HG02973 (cell line): ENCODE measurements around the gene SYCE3.
"Not testable (repeated sequence)": the region's sequence is repeated elsewhere in the genome, so short reads cannot be mapped to it uniquely, and the experiment has no call there.

ENCODE experiments used
- ATAC-seq: cut with Tn5 transposase; IDR thresholded peaks from one replicate; pipeline ENCODE4 v1.9.1; 2021; ENCODE audit warnings: moderate library complexity; ENCODE audit not compliant: unreplicated experiment

The SYCE3 gene

DNA sequence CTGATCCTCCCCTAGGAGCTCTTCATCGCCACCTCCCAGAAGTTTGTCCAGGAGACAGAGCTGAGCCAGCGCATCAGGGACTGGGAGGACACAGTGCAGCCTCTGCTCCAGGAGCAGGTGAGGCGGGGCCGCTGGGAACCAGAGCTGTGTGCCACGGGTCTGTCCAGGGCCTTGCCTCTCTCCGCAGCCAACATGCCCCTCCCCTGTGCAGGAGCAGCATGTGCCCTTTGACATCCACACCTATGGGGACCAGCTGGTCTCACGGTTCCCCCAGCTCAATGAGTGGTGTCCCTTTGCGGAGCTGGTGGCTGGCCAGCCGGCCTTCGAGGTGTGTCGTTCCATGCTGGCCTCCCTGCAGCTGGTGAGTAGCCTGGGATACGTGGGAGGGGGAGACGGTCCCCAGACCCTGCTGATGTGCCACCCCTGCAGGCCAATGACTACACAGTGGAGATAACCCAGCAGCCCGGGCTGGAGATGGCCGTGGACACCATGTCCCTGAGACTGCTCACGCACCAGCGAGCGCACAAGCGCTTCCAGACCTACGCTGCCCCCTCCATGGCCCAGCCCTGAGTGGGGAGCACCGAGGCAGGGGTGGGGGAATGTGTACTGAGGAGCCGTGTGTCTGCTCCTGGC lies 39.8 kb downstream of the SYCE3 start:
- ATAC-seq = no peak

- no peak for ATAC-seq
These were observed 40.4 kb downstream of the SYCE3 start for GRCh38 chr22:50522208-50522805.

GRCh38 chr22:50521710-50522109 lies 41.0 kb downstream of the SYCE3 start:
- no peak for ATAC-seq

DNA sequence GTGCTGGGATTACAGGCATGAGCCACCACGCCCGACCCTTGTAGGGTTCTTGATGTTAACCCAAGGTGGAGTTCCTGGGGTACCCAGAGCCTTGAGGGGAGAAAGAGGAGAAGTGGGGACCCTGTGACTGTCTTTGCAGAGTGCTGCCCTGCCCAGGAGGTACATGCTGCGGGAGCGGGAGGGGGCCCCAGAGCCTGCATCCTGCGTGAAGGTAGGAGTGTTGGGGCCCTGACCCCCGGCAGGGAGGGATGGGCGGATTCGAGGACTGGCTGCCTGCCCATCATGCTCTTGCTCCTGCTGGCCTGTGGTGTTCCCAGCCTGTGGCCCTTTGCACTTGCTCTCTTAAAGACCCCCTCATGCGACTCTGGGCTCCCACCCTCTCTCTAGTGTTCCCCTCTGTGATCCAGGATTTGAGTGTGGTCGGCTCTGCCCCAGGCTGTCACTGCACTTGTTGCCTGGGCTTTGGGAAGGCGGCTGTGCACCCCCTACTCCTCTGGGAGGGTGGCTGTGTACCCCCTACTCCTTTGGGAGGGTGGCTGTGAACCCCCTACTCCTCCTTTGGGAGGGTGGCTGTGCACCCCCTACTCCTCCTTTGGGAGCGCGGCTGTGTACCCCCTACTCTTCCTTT lies 41.8 kb downstream of the SYCE3 start:
- no peak for ATAC-seq

- not testable (repeated sequence) for ATAC-seq
These were observed 42.5 kb downstream of the SYCE3 start for GRCh38 chr22:50520184-50520583.

DNA sequence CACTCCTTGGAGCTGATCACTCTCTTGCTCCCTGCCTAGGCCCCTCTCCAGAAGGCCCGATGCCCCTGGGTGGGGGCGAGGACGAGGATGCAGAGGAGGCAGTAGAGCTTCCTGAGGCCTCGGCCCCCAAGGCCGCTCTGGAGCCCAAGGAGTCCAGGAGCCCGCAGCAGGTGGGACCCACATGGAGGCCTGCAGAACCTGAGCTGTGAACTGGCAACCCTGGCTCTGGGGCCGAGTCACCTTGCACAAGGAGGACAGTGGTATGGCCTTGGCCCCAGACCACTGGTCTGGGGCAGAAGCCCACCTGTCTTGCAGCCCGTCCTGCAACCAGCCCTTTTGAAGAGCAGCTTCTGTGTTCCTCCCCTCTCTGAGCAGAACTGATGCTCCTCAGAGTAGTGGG lies 43.6 kb downstream of the SYCE3 start:
- ATAC-seq = no peak

GRCh38 chr22:50518606-50519005 lies 44.1 kb downstream of the SYCE3 start:
- no peak for ATAC-seq

DNA sequence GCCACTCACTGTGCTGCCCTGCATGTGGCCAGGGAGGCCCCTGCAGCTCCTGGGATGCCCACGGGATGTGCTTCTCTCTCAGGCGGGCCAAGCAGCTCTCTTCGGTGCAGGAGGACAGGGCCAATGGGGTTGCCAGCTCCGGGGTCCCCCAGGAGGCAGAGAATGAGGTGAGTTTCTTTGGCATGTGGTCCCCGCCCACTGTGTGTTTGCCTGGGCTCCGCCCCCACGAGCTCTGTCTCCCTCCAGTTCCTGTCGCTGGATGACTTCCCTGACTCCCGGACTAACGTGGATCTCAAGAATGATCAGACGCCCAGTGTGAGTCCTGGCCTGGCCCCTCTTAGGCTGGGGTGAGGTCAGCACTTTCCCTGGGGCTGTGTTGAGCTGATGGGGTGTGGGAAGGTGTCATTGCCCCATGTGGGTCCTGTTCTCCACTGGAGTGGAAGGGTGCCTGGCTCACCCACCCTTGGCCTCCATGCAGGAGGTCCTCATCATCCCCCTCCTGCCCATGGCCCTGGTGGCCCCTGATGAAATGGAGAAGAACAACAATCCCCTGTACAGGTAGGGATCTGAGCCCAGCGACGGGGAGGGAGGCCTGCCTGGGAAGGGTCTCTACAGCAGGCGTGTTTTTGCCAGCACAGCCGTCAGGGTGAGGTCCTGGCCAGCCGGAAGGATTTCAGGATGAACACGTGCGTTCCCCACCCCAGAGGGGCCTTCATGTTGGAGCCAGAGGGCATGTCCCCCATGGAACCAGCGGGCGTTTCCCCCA lies 45.0 kb downstream of the SYCE3 start:
- no peak for ATAC-seq

DNA sequence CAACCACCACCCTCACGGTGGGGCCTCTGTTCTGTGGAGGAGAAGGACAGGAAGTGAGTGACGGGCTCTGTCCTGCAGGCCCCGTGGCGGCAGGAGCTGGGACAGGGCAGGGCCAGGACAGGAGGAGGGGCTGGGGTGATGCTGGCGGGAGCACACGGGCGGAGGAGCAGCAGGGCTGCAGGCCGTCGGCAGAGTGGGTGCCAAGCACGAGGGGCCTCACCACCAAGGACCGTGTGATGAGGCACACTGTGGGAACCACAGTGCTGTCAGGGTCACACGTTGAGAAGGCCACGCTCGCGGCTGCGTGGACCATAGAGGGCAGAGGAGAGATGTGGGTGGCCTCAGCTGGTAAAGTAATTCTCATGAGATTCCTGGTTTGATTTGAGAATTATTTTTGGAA lies 45.8 kb downstream of the SYCE3 start:
- ATAC-seq = no peak

- ATAC-seq = no peak
These were observed 46.7 kb downstream of the SYCE3 start for GRCh38 chr22:50516068-50516467.

GRCh38 chr22:50513175-50513574 lies 49.5 kb downstream of the SYCE3 start:
- no peak for ATAC-seq

DNA sequence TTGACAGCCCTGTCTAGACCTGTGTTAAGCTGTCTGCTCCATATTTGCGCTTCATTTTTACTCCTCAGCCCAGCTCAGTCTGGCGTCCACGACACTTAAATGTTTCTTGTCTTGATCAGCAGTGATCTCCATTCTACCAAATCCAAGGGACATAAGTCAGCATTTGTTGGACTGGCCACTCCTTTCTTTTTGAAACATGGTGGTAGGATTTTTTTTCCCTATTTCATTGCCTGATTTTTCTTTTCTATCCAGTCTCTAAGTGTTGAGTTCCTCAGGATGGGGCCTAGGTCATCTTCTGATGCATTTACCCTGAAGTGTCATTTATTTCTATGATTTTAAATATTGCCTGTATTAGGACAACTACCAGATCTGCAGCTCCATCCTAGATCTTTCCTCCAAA lies 53.8 kb downstream of the SYCE3 start:
- no peak for ATAC-seq

DNA sequence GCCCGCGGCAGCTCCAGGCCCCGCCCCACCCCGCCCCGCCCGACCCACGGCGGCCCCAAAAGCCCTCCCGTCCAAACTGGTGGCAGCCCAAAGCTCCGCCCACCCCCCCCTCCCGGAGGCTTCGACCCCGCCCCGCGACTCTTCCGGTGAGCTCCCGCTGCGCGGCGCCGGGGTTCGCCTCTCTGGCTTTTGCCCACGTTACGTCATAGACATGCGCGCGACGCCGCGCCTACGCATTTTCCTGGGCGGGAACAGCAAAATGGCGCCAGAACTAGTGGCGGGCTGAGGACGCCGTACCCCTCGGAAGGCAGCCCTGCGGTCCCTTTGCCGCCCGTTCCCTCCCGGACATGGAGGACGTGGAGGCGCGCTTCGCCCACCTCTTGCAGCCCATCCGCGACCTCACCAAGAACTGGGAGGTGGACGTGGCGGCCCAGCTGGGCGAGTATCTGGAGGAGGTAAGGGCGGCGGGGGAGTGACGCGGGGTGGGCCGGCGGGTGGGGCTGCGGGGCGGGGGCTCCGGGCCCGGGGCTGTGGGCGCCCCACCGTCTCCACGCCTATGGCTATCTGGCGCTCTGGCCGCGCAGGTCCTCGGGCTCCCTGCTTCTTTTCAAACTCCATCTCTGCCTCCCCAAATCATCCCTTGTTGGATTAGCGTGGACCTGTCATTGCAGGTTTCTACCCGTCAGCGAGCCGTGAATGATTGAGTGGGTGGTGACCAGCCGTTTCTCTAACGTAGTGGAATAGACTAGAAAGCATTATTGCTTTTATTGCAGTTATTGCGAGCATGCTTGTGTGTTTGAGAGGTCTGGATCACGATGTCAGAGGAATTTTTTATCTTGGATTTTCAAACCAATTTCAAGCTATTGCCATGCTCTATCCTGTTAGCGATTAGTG lies 54.5 kb downstream of the SYCE3 start, which contains the start of gene NCAPH2:
NCAPH2 (plus strand) TSS at position 234 of the 894 bp plus-strand sequence; CDS start at position 348, 114 bp downstream.
- ATAC-seq = peak; percentile 50

GRCh38 chr22:50507421-50507990 lies 55.2 kb downstream of the SYCE3 start, which contains the start of gene LMF2:
LMF2 (minus strand) TSS chr22:50507702; CDS start chr22:50507675, 27 bp downstream.
- ATAC-seq = peak; percentile 44

- ATAC-seq = peak; percentile 1
These were observed 55.9 kb downstream of the SYCE3 start for GRCh38 chr22:50506611-50507420.

- ATAC-seq = no peak
These were observed 56.7 kb downstream of the SYCE3 start for GRCh38 chr22:50505776-50506610.

- no peak for ATAC-seq
These were observed 57.4 kb downstream of the SYCE3 start for GRCh38 chr22:50505276-50505775.
